NAMALWA (cell line): ENCODE results near the gene TMIGD2.
"Not testable (repeated sequence)": the region's sequence is repeated elsewhere in the genome, so short reads cannot be mapped to it uniquely, and the experiment has no call there.

ENCODE experiments used
- DNase-seq: peaks from one replicate; pipeline ENCODE4 v3.0.0-alpha.2; 2015; ENCODE audit warnings: low spot score

Gene TMIGD2

GRCh38 chr19:4297901-4298809 is 4.0 kb downstream of the TMIGD2 start:
- DNase-seq, result no peak

GRCh38 chr19:4295972-4296771 is 6.0 kb downstream of the TMIGD2 start:
- peak; percentile 89 for DNase-seq

- no peak for DNase-seq
These were observed 7.8 kb downstream of the TMIGD2 start for GRCh38 chr19:4294389-4294788.

- no peak for DNase-seq
These were observed 9.7 kb downstream of the TMIGD2 start for GRCh38 chr19:4292515-4292914.

- no peak for DNase-seq
These were observed 10.9 kb downstream of the TMIGD2 start for GRCh38 chr19:4291184-4291732.

GRCh38 chr19:4288091-4288777 is 14.0 kb downstream of the TMIGD2 start:
- no peak for DNase-seq

GRCh38 chr19:4286141-4286540 is 16.0 kb downstream of the TMIGD2 start:
- DNase-seq, result not testable (repeated sequence)

- DNase-seq, result no peak
These were observed 17.2 kb downstream of the TMIGD2 start for GRCh38 chr19:4284974-4285373.

- DNase-seq, result peak; percentile 70
These were observed 17.8 kb downstream of the TMIGD2 start for GRCh38 chr19:4284176-4284958.

- DNase-seq, result no peak
These were observed 22.4 kb downstream of the TMIGD2 start for GRCh38 chr19:4279530-4280422.

- DNase-seq, result no peak
These were observed 23.0 kb downstream of the TMIGD2 start for GRCh38 chr19:4279267-4279529.

- DNase-seq, result no peak
These were observed 23.5 kb downstream of the TMIGD2 start, which contains the start of gene SHD for GRCh38 chr19:4278419-4279266. SHD (plus strand) TSS chr19:4279266; CDS start chr19:4280064, 798 bp downstream.

- no peak for DNase-seq
These were observed 24.2 kb downstream of the TMIGD2 start for GRCh38 chr19:4278010-4278409.

- no peak for DNase-seq
These were observed 24.9 kb downstream of the TMIGD2 start for GRCh38 chr19:4277191-4277696.

GRCh38 chr19:4274321-4274686 is 27.9 kb downstream of the TMIGD2 start:
- DNase-seq, result not testable (repeated sequence)

- no peak for DNase-seq
These were observed 29.3 kb downstream of the TMIGD2 start for GRCh38 chr19:4272894-4273293.

GRCh38 chr19:4268816-4269430 is 33.3 kb downstream of the TMIGD2 start:
- DNase-seq, result no peak

GRCh38 chr19:4267901-4268815 is 34.0 kb downstream of the TMIGD2 start:
- DNase-seq, result no peak
